Testis (tissue), 2 donors: ENCODE measurements around the gene CST4.

Source experiments
- POLR2A ChIP-seq: fragments of 450-650 bp; IDR thresholded peaks from one replicate; pipeline ENCODE4 v1.6.1; 2017; ENCODE audit warnings: antibody characterized with exemption, mild to moderate bottlenecking, moderate library complexity
- TF ChIP-seq, protein P1 (sequence below), 3 experiments: fragments of 450-650 bp in 2 of 3; fragments of 200-600 bp in 1 of 3; sonication (generic) in 1 of 3; IDR thresholded peaks; one replicate each; pipeline ENCODE4 v1.5.1; 2016 to 2019; ENCODE audit warnings: antibody characterized with exemption in 3 of 3, mild to moderate bottlenecking in 2 of 3, moderate library complexity in 1 of 3

- TF ChIP-seq, protein P1, sequence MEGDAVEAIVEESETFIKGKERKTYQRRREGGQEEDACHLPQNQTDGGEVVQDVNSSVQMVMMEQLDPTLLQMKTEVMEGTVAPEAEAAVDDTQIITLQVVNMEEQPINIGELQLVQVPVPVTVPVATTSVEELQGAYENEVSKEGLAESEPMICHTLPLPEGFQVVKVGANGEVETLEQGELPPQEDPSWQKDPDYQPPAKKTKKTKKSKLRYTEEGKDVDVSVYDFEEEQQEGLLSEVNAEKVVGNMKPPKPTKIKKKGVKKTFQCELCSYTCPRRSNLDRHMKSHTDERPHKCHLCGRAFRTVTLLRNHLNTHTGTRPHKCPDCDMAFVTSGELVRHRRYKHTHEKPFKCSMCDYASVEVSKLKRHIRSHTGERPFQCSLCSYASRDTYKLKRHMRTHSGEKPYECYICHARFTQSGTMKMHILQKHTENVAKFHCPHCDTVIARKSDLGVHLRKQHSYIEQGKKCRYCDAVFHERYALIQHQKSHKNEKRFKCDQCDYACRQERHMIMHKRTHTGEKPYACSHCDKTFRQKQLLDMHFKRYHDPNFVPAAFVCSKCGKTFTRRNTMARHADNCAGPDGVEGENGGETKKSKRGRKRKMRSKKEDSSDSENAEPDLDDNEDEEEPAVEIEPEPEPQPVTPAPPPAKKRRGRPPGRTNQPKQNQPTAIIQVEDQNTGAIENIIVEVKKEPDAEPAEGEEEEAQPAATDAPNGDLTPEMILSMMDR (IDR thresholded peaks at IDR 0.05) = no peak
- no peak for TF ChIP-seq POLR2A
Observed at GRCh38 chr20:23680146-23680545, 8.7 kb downstream of the CST4 start.
